PFSK-1 (cell line): ENCODE results near the gene C1orf226.

ENCODE experiments used
- FOXP2 ChIP-seq: optimal IDR thresholded peaks from 2 replicates; pipeline ENCODE3; 2011; ENCODE audit warnings: borderline replicate concordance, control low read depth, inconsistent platforms; ENCODE audit not compliant: insufficient read depth; ENCODE audit errors: extremely low read length, extremely low read depth
- POLR2AphosphoS5 ChIP-seq: IDR thresholded peaks from 2 replicates; pipeline ENCODE4 v1.6.1; 2012; ENCODE audit warnings: low read depth, mild to moderate bottlenecking, control low read depth, low read length, moderate library complexity
- REST ChIP-seq, 2 experiments: IDR thresholded peaks; 2 replicates each; pipeline versions ENCODE4 v1.6.1 to v1.8.0; 2011 to 2012; ENCODE audit warnings: low read depth in 2 of 2, low read length in 2 of 2, control low read depth in 1 of 2, inconsistent platforms in 1 of 2, mild to moderate bottlenecking in 1 of 2, moderate library complexity in 1 of 2; ENCODE audit not compliant: insufficient read depth in 1 of 2
- SIN3A ChIP-seq: IDR thresholded peaks from 2 replicates; pipeline ENCODE4 v1.6.1; 2012; ENCODE audit warnings: mild to moderate bottlenecking, low read length, moderate library complexity, borderline replicate concordance; ENCODE audit not compliant: insufficient read depth
- TAF1 ChIP-seq: IDR thresholded peaks from 2 replicates; pipeline ENCODE4 v1.6.1; 2012; ENCODE audit warnings: low read length, control low read depth, borderline replicate concordance; ENCODE audit not compliant: insufficient read depth

Gene C1orf226

GRCh38 chr1:162390396-162391185 is 9.1 kb downstream of the C1orf226 start:
- TF ChIP-seq TAF1 (no peak), POLR2AphosphoS5 (no peak), FOXP2 (no peak), REST (IDR thresholded peaks at IDR 0.05; ENCODE audit: insufficient read depth in 1 of 2, low read depth in 2 of 2, low read length in 2 of 2) (no peak), SIN3A (no peak)

GRCh38 chr1:162391790-162392563 is 10.4 kb downstream of the C1orf226 start:
- TF ChIP-seq SIN3A: no peak
- no peak for TF ChIP-seq FOXP2
- no peak for TF ChIP-seq POLR2AphosphoS5
- no peak for TF ChIP-seq TAF1
- no peak for TF ChIP-seq REST (IDR thresholded peaks at IDR 0.05; ENCODE audit: insufficient read depth in 1 of 2, low read depth in 2 of 2, low read length in 2 of 2)

- TF ChIP-seq TAF1 (no peak), REST (IDR thresholded peaks at IDR 0.05; ENCODE audit: insufficient read depth in 1 of 2, low read depth in 2 of 2, low read length in 2 of 2) (no peak), POLR2AphosphoS5 (no peak), SIN3A (no peak), FOXP2 (no peak)
Observed at GRCh38 chr1:162396201-162396906, 14.8 kb downstream of the C1orf226 start.

- no peak for TF ChIP-seq FOXP2
- no peak for TF ChIP-seq REST (IDR thresholded peaks at IDR 0.05; ENCODE audit: insufficient read depth in 1 of 2, low read depth in 2 of 2, low read length in 2 of 2)
- no peak for TF ChIP-seq TAF1
- TF ChIP-seq SIN3A: no peak
- TF ChIP-seq POLR2AphosphoS5: no peak
Observed at GRCh38 chr1:162397039-162397448, 15.5 kb downstream of the C1orf226 start.
